Activated naive CD8-positive, alpha-beta T cell treated with anti-CD3 and anti-CD28 coated beads, Interleukin-2, amount 50 U/mL, for 24 hours (primary cell): Measurements from ENCODE around the gene MIEF1.
"Not testable (repeated sequence)": the region's sequence is repeated elsewhere in the genome, so short reads cannot be mapped to it uniquely, and the experiment has no call there.

Experiments
- ATAC-seq: fragments of 150-1000 bp; cut with Tn5 transposase; one replicate; pipeline ENCODE4 v1.10.0; 2021
- DNase-seq: peaks from one replicate; pipeline ENCODE4 v3.0.0; 2021
- H3K27ac Mint-ChIP-seq: one replicate; pipeline ENCODE4 v1.8.0; 2021; ENCODE audit warnings: mild to moderate bottlenecking, mixed read lengths
- H3K27me3 Mint-ChIP-seq: one replicate; pipeline ENCODE4 v1.8.0; 2021; ENCODE audit warnings: mixed read lengths
- H3K36me3 Mint-ChIP-seq: one replicate; pipeline ENCODE4 v1.8.0; 2021; ENCODE audit warnings: low read depth, mixed read lengths
- H3K4me1 Mint-ChIP-seq: one replicate; pipeline ENCODE4 v1.8.0; 2021; ENCODE audit warnings: mixed read lengths
- H3K4me3 Mint-ChIP-seq: one replicate; pipeline ENCODE4 v1.8.0; 2021; ENCODE audit warnings: mild to moderate bottlenecking, moderate library complexity, mixed read lengths
- H3K9me3 Mint-ChIP-seq: one replicate; pipeline ENCODE4 v1.8.0; 2021; ENCODE audit warnings: mixed read lengths

The MIEF1 gene

DNA sequence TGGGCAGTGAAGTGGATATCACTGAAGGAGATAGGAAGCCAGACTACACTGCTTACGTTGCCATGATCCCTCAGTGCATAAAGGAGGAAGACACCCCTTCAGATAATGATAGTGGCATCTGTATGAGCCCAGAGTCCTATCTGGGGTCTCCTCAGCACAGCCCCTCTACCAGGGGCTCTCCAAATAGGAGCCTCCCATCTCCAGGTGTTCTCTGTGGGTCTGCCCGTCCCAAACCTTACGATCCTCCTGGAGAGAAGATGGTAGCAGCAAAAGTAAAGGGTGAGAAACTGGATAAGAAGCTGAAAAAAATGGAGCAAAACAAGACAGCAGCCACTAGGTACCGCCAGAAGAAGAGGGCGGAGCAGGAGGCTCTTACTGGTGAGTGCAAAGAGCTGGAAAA, 20.0 kb downstream of the MIEF1 start:
- peaks cover 60% of the 10 kb centered on the region for H3K36me3 Mint-ChIP-seq
- not testable (repeated sequence) for H3K27me3 Mint-ChIP-seq, H3K9me3 Mint-ChIP-seq, DNase-seq, ATAC-seq
- H3K4me3 Mint-ChIP-seq, result peak overlapping the region; percentile 95
- H3K4me1 Mint-ChIP-seq, result peaks cover 68% of the 10 kb centered on the region
- peak overlapping the region; percentile 100 for H3K27ac Mint-ChIP-seq

DNA sequence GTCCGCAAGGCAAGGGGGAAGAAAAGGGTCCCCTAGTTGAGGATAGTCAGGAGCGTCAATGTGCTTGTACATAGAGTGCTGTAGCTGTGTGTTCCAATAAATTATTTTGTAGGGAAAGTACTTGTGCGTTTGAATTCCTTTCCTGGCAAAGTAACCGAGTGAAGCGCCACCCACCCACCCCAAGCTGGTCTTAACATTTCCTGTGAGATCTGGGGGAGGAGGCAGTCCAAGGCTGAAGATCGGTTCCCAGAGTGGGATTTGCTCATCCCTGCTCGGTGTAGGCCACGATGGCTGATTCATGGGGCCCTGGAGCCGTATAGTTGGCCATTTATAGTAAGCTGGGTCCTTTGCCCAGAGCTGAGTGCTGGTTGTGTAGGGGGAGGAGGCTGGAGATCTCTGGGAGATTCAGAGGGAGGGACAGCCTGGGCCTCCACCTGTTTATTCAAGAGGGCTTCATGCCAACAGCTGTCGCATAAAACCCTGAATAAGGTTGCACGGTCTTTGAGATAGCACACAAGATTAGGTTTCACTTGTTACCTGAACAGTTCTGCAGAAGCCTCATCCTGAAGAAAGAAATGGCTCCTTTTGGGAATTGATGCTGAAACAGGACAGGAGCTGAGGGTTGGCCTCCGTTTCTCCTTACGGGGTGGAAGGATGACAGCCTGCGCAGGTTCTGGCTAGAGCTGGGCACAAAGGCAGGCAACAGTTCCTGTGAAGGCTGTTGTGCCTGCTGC, 20.6 kb downstream of the MIEF1 start:
- no peak for ATAC-seq
- no peak for DNase-seq
- Mint-ChIP-seq H3K4me1 (peaks cover 73% of the 10 kb centered on the region), H3K36me3 (peaks cover 56% of the 10 kb centered on the region), H3K27me3 (peaks cover 3% of the 10 kb centered on the region), H3K9me3 (no peaks in the 10 kb centered on the region), H3K27ac (peak overlapping the region; percentile 100), H3K4me3 (peak overlapping the region; percentile 95)

DNA sequence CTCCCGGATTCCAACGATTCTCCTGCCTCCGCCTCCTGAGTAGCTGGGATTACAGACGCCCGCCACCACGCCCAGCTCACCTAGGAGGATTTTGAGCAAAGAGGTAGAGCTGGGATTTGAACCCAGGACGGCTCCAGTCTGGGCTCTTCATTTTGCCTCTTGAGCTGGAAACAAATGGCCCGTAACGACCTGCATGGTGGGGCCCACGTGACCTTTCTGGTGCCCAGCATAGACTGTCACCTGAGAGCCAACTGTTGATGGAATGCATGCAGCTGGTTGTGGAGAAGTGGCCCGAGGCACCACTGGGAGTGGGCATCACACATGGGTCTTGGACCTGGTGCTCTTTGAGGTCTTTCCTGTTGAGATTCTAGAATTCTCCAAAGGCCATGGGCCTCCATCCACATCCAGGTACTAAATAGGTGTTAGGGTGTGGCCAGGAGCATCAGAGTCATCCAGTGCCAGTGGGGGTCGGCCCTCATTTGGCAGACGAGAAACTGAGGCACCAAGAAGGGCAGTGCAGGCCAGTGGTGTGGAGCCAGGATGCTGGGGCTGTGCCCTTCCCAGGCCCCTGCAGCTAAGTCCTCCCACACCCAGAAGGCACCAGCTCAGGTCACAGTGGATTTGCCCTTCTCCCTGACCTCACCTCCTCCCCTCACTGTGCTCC, 22.1 kb downstream of the MIEF1 start:
- peak overlapping the region; percentile 46 for H3K4me3 Mint-ChIP-seq
- no peak for ATAC-seq
- H3K27me3 Mint-ChIP-seq, result peaks cover 3% of the 10 kb centered on the region
- no peak for DNase-seq
- no peaks in the 10 kb centered on the region for H3K9me3 Mint-ChIP-seq
- peaks cover 61% of the 10 kb centered on the region for H3K36me3 Mint-ChIP-seq
- H3K27ac Mint-ChIP-seq, result peak overlapping the region; percentile 84
- peaks cover 73% of the 10 kb centered on the region for H3K4me1 Mint-ChIP-seq

DNA sequence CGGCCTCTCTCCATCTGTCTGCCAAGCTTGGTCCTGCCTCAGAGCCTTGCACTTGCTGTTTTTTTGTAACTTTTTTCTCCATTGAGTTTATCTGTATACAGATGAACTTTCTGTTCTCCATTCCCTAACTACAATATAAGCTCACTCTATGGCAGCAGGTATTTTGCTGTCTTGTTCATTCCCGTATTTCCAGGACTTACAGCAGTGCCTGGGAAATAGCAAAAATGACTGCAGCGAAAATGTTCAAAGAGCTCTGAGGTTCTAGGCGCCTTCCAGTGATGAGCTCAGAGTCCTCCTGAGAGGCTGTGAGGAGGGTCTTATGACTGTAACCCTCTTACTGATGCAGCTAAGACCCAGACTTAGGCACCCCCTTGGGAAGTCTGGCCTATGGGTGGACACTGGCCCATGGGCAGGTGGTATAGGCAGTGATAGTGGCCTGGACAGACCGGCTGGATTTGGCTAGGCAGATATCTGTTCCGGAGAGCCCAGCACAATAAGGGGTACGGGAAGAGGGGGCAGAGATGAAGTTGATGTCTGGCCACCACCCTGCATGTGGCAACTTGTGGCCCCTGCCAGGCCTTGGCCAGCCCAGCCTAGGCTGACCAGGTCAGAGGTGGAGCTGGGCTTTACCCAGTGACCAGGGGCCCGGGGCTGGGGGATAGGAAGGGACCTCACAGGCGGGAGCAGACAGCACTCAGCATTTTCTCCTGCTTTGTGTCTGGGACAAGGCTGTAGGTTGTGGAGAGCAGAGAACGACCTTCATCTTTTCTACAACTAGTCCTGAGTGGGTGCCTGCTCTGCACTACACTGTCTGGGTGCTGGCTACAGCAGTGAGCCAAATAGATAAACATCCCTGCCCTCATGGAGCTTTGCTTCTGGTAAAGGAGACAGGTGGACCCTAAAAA, 22.9 kb downstream of the MIEF1 start:
- Mint-ChIP-seq H3K4me3 (peak overlapping the region; percentile 46), H3K9me3 (no peaks in the 10 kb centered on the region), H3K27ac (peak overlapping the region; percentile 84), H3K4me1 (peaks cover 78% of the 10 kb centered on the region), H3K27me3 (peaks cover 2% of the 10 kb centered on the region), H3K36me3 (peaks cover 68% of the 10 kb centered on the region)
- DNase-seq (no peak), ATAC-seq (no peak)

DNA sequence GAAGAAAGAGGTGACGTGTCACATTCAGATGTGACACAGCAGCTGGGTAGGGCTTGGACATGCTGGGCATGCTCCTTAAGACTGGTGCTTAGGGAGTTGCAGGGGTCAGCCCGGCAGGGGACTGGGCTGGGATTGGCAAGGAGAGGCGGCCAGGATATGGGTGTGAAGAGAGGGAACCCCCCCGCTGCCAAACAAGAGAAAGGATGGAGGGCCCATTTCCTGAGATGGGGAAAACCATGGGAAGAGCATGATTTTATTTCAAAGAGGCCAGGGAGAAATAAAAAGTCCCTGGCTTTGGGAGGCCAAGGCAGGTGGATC, 23.5 kb downstream of the MIEF1 start:
- Mint-ChIP-seq H3K4me3 (peak overlapping the region; percentile 36), H3K27ac (peak overlapping the region; percentile 84), H3K4me1 (peaks cover 79% of the 10 kb centered on the region), H3K27me3 (no peaks in the 10 kb centered on the region), H3K9me3 (no peaks in the 10 kb centered on the region), H3K36me3 (peaks cover 66% of the 10 kb centered on the region)
- no peak for DNase-seq
- no peak for ATAC-seq

DNA sequence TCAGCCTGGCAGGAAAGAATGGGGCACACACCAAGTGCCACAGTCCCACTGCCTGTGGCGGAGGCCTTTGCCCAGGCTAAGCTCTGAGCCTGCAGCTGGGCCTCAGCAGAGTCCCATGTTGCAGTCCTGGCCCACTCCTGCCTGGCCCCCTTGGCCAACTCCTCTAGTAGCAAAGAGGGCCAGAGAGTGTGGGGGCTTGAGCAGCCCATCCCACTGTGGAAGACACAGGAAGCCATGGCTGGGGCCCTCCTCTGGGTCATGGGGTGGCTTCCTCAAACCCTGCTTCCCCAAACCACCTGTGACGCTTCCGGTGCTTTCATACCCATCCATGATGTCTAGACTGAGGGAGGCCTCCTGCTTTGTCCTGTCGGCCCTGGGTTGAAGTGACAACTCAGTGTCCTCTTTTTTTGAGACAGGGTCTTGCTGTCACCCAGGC, 24.7 kb downstream of the MIEF1 start:
- H3K9me3 Mint-ChIP-seq, result no peaks in the 10 kb centered on the region
- H3K4me1 Mint-ChIP-seq, result peaks cover 88% of the 10 kb centered on the region
- H3K27ac Mint-ChIP-seq, result peak overlapping the region; percentile 74
- H3K36me3 Mint-ChIP-seq, result peaks cover 64% of the 10 kb centered on the region
- no peaks in the 10 kb centered on the region for H3K27me3 Mint-ChIP-seq
- H3K4me3 Mint-ChIP-seq, result no peak overlapping the region
- DNase-seq, result peak; percentile 39
- peak; percentile 16 for ATAC-seq

DNA sequence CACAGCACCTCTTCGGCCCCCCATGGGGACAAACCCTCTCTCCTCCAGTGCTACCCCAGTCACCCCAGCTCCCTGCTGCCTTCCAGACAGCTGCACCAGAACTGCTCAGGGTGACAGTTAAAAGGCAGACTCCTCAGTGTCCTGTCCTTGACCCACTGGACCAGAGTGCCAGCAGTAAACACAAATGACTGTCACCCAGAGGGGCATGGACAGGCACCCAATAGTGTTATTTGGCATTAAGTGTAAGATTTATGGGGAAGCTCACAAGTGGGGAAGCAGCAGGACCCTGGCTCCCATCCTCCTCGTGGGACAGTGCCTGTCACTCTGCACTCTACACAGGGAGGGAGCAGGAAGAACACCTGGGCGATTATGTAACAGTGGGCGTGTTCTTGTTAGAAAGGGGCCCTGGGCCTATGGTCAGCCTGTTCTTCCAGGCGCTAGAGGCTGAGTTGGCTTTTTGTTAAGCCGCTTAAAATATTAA, 25.4 kb downstream of the MIEF1 start:
- no peaks in the 10 kb centered on the region for H3K9me3 Mint-ChIP-seq
- ATAC-seq (no peak), DNase-seq (no peak)
- peak overlapping the region; percentile 74 for H3K27ac Mint-ChIP-seq
- H3K4me1 Mint-ChIP-seq, result peaks cover 85% of the 10 kb centered on the region
- no peak overlapping the region for H3K4me3 Mint-ChIP-seq
- no peaks in the 10 kb centered on the region for H3K27me3 Mint-ChIP-seq
- peaks cover 61% of the 10 kb centered on the region for H3K36me3 Mint-ChIP-seq

DNA sequence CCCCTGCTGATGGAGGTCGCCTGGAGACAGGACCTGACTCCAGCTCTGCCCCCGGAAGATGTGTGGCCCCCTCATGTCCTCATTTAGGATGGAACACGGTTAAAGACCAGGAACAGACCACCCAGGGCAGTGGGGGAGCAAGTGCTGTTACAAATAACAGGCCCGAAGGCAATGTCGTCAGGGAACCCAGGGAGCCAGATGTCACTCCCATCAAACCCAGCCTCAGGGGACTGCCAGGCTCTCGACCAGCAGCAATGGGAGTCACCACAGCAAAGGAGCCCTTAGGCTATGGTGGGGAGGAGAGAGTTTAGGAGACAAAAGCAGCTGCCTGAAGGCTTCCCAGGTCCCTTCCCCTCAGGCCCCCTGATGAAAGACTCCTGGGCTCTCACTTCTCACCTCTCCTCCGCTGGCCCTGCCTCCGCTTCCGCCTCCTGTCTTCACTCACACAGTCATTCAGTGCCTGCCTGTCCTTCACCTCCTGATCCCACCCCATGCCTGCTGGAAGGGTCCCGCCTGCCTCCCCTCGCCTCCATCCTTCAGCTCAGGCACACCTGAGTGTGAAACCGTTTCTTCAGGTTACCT, 26.1 kb downstream of the MIEF1 start:
- peaks cover 56% of the 10 kb centered on the region for H3K36me3 Mint-ChIP-seq
- H3K9me3 Mint-ChIP-seq, result no peaks in the 10 kb centered on the region
- ATAC-seq (no peak), DNase-seq (no peak)
- peak overlapping the region; percentile 80 for H3K27ac Mint-ChIP-seq
- H3K4me3 Mint-ChIP-seq, result peak overlapping the region; percentile 97
- H3K27me3 Mint-ChIP-seq, result no peaks in the 10 kb centered on the region
- peaks cover 83% of the 10 kb centered on the region for H3K4me1 Mint-ChIP-seq

DNA sequence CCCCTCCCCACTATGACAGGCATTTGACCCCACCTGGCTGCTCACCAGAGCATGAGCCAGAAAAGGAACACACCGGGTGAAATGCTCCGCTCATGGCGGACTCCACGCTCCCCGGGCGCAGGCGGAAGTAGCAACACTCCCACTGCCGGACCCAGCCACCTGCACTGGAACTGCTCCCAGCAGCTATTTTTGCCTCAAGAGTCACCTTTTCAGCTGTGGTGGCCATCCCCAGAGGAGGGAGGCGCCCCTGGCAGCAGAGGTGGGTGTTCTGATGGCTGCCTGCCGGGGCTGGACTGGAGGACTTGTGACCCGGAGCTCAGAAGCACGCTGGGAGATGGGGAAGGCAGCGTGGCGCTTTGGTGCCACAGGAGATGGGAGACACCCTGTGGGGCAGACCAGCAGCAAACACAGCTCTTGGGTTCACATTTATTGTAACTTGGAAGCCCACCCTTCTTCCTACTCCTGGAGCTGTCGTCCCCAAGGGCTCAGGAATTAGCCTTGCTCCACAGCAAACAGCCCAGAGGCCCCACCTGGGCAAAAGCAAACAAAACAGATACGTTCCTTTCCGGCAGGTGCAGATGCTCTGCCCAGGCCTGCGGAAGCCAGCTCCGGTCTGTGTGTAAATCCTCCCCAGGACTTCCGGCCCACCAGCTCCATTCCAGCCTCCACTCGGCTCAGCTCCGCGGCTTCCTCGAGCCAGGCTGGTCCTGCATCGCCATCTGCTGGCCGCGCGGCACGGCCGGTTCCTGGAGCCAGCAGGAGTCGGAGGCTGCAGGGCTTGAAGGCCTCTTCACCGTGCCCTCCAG, 26.8 kb downstream of the MIEF1 start:
- Mint-ChIP-seq H3K4me3 (peak overlapping the region; percentile 97), H3K36me3 (peaks cover 52% of the 10 kb centered on the region), H3K27me3 (no peaks in the 10 kb centered on the region), H3K27ac (peak overlapping the region; percentile 80), H3K9me3 (no peaks in the 10 kb centered on the region), H3K4me1 (peaks cover 82% of the 10 kb centered on the region)
- ATAC-seq (peak; percentile 25), DNase-seq (peak; percentile 92)

DNA sequence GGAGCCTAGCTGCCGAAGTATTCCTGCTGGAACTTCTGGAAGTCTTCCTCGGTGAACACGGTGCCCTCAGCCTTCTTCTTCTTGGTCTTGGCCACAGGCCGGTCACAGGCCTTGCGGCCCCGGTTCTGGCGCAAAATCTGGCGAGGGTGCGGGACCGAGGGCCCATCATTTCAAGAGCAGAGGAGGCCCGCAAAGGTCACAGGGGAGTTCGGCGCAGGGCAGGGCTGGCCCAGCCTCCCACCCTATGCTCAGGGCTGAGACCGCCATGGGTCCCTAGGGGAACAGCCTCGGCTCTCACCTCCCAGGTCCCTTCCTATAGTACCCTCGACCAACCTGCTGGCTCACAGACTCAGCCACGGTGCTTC, 27.4 kb downstream of the MIEF1 start:
- H3K27me3 Mint-ChIP-seq, result no peaks in the 10 kb centered on the region

DNA sequence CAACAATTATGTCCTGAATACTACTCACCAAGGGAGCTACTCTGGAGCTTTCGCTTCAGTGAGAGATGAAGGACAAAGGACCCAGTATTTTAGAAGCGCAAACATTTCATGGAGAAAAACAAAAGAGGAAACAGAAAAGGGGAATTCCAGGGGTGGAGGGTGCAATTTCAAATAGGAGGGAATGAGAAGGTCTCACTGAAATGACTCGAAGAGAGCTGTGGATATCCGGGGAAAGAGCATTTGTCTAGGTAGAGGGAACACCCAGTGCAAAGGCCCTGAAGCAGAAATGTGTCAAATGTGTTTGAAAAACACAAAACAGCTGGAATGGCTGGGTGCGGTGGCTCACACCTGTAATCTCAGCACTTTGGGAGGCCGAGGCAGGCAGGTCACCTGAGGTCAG, 28.0 kb downstream of the MIEF1 start:
- H3K4me1 Mint-ChIP-seq, result peaks cover 78% of the 10 kb centered on the region
- no peaks in the 10 kb centered on the region for H3K9me3 Mint-ChIP-seq
- no peak for ATAC-seq
- peak overlapping the region; percentile 74 for H3K27ac Mint-ChIP-seq
- peaks cover 41% of the 10 kb centered on the region for H3K36me3 Mint-ChIP-seq
- H3K4me3 Mint-ChIP-seq, result peak overlapping the region; percentile 97
- DNase-seq, result no peak
- H3K27me3 Mint-ChIP-seq, result no peaks in the 10 kb centered on the region

More for the DNA sequence above, 27.4 kb downstream of the MIEF1 start:
- DNase-seq (no peak), ATAC-seq (no peak)
- peak overlapping the region; percentile 97 for H3K4me3 Mint-ChIP-seq
- no peaks in the 10 kb centered on the region for H3K9me3 Mint-ChIP-seq
- H3K36me3 Mint-ChIP-seq, result peaks cover 47% of the 10 kb centered on the region
- H3K4me1 Mint-ChIP-seq, result peaks cover 83% of the 10 kb centered on the region
- H3K27ac Mint-ChIP-seq, result peak overlapping the region; percentile 27

DNA sequence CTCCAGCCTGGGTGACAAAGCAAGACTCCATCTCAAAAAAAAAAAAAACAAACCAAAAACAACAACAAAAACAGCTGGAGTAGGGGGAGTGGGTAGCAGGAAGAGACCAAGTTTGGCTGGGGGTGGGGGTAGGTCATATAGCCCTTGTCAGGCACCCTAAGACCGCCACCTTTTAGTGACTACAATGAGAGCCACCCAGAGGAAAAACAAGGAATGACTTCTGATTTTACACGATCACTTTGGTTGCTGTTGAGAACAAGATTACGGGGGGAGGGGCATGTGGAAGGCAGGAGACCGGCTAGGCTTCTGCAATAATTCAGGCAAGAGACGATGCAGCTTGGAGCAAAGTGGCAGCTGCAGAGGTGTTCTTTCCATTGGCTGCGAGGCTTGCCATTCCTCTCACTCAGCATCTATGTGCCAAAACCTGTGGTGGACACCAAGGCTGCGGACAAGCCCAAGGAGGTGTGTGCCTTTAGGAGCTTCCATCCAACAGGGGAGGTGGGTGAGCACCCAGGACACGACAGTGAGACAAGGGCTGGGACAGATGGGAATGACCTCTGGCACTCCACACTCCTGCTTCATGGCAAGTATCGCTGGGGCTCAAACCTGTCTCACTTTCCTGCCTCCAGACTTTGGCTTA, 28.7 kb downstream of the MIEF1 start:
- Mint-ChIP-seq H3K4me1 (peaks cover 71% of the 10 kb centered on the region), H3K9me3 (no peaks in the 10 kb centered on the region), H3K27me3 (no peaks in the 10 kb centered on the region), H3K4me3 (peak overlapping the region; percentile 97), H3K27ac (peak overlapping the region; percentile 93), H3K36me3 (peaks cover 34% of the 10 kb centered on the region)
- DNase-seq, result no peak
- ATAC-seq, result no peak
